ENCODE data around the gene ADARB2. TPM values are rescaled to one million over a fixed set of nuclear protein-coding genes. Genes with fewer than 3 reads are reported as not detected.

ADARB2 gene
- total RNA-seq, 2 experiments from 2014 or later: not detected

GRCh38 chr10:1602037-1602484 lies 135.3 kb downstream of the ADARB2 start:
- ChIA-PET POLR2A (no interaction called here), CTCF (no interaction called here)

GRCh38 chr10:1601406-1601805 lies 135.9 kb downstream of the ADARB2 start:
- ChIA-PET CTCF (no interaction called here), POLR2A (no interaction called here)

- ChIA-PET CTCF (no interaction called here), POLR2A (no interaction called here)
Measured at GRCh38 chr10:1600861-1601260, 136.5 kb downstream of the ADARB2 start.

- POLR2A ChIA-PET: no interaction called here
- CTCF ChIA-PET: no interaction called here
Measured at GRCh38 chr10:1598393-1599153, 138.8 kb downstream of the ADARB2 start.

GRCh38 chr10:1597370-1598146 lies 139.8 kb downstream of the ADARB2 start:
- POLR2A ChIA-PET: no interaction called here
- CTCF ChIA-PET: no interaction called here

GRCh38 chr10:1596482-1597099 lies 140.7 kb downstream of the ADARB2 start:
- CTCF ChIA-PET: no interaction called here
- POLR2A ChIA-PET: no interaction called here

GRCh38 chr10:1595726-1596125 lies 141.6 kb downstream of the ADARB2 start:
- CTCF ChIA-PET: no interaction called here
- POLR2A ChIA-PET: no interaction called here

GRCh38 chr10:1595242-1595600 lies 142.1 kb downstream of the ADARB2 start:
- CTCF ChIA-PET: no interaction called here
- POLR2A ChIA-PET: no interaction called here

- POLR2A ChIA-PET: no interaction called here
Measured at GRCh38 chr10:1594372-1595241, 142.7 kb downstream of the ADARB2 start.

GRCh38 chr10:1591742-1592141 lies 145.6 kb downstream of the ADARB2 start:
- POLR2A ChIA-PET: no interaction called here
- CTCF ChIA-PET: no interaction called here

More at GRCh38 chr10:1594372-1595241, 142.7 kb downstream of the ADARB2 start:
- CTCF ChIA-PET: no interaction called here

GRCh38 chr10:1591045-1591444 lies 146.3 kb downstream of the ADARB2 start:
- CTCF ChIA-PET: no interaction called here

GRCh38 chr10:1589257-1589656 lies 148.1 kb downstream of the ADARB2 start:
- CTCF ChIA-PET: interaction anchor here (0.8 kb wide), 1 partner anchor 16 kb away, joined by 3 read pairs; no protein-coding TSS in a partner anchor
- POLR2A ChIA-PET: no interaction called here

More at GRCh38 chr10:1591045-1591444, 146.3 kb downstream of the ADARB2 start:
- POLR2A ChIA-PET: no interaction called here

GRCh38 chr10:1582739-1583138 lies 154.6 kb downstream of the ADARB2 start:
- POLR2A ChIA-PET: no interaction called here
- CTCF ChIA-PET: no interaction called here

GRCh38 chr10:1581189-1581588 lies 156.1 kb downstream of the ADARB2 start:
- ChIA-PET CTCF (no interaction called here), POLR2A (no interaction called here)

- POLR2A ChIA-PET: no interaction called here
Measured at GRCh38 chr10:1579671-1580070, 157.7 kb downstream of the ADARB2 start.

GRCh38 chr10:1579141-1579491 lies 158.2 kb downstream of the ADARB2 start:
- POLR2A ChIA-PET: no interaction called here

More at GRCh38 chr10:1579671-1580070, 157.7 kb downstream of the ADARB2 start:
- CTCF ChIA-PET: no interaction called here

GRCh38 chr10:1578392-1579140 lies 158.8 kb downstream of the ADARB2 start:
- CTCF ChIA-PET: no interaction called here
- POLR2A ChIA-PET: no interaction called here

More at GRCh38 chr10:1579141-1579491, 158.2 kb downstream of the ADARB2 start:
- CTCF ChIA-PET: no interaction called here

- ChIA-PET POLR2A (no interaction called here), CTCF (no interaction called here)
Measured at GRCh38 chr10:1577945-1578344, 159.4 kb downstream of the ADARB2 start.

GRCh38 chr10:1577373-1577770 lies 160.0 kb downstream of the ADARB2 start:
- ChIA-PET CTCF (no interaction called here), POLR2A (no interaction called here)

All from activated CD8-positive, alpha-beta memory T cell treated with anti-CD3 and anti-CD28 coated beads for 36 hours (primary cell).